NCI-H526 treated with DMSO at 0.1 percent for 48 hours (cell line): ENCODE measurements around the gene HDAC4.

ENCODE experiments used
- DNase-seq: peaks from one replicate; lab custom pipeline; 2025; lab: John Stamatoyannopoulos, UW

HDAC4 gene

GRCh38 chr2:239008677-239009588 is 391.9 kb downstream of the HDAC4 start:
- DNase-seq: no peak

GRCh38 chr2:239008004-239008403 is 392.8 kb downstream of the HDAC4 start:
- no peak for DNase-seq

- no peak for DNase-seq
These were observed 394.1 kb downstream of the HDAC4 start for GRCh38 chr2:239006622-239007285.

- no peak for DNase-seq
These were observed 395.2 kb downstream of the HDAC4 start for GRCh38 chr2:239005586-239005985.

GRCh38 chr2:239004274-239005015 is 396.4 kb downstream of the HDAC4 start:
- DNase-seq: no peak

- no peak for DNase-seq
These were observed 397.1 kb downstream of the HDAC4 start for GRCh38 chr2:239003624-239004273.

GRCh38 chr2:239002954-239003623 is 397.7 kb downstream of the HDAC4 start:
- DNase-seq: no peak

- no peak for DNase-seq
These were observed 398.2 kb downstream of the HDAC4 start for GRCh38 chr2:239002591-239002953.

GRCh38 chr2:239001794-239002193 is 399.0 kb downstream of the HDAC4 start:
- no peak for DNase-seq

- no peak for DNase-seq
These were observed 400.2 kb downstream of the HDAC4 start for GRCh38 chr2:239000500-239001073.

GRCh38 chr2:239000089-239000488 is 400.7 kb downstream of the HDAC4 start:
- DNase-seq: no peak

GRCh38 chr2:238999291-238999741 is 401.5 kb downstream of the HDAC4 start:
- no peak for DNase-seq

GRCh38 chr2:238998801-238999200 is 402.0 kb downstream of the HDAC4 start:
- DNase-seq: no peak
